GM12878 (cell line): ENCODE data around the gene WBP11. TPM values are rescaled to one million over a fixed set of nuclear protein-coding genes. Genes with fewer than 3 reads are reported as not detected.

ENCODE experiments used
- ATAC-seq: fragments of 200-7000 bp; cut with Tn5 transposase; 3 replicates; pipeline ENCODE4 v1.9.1; 2020; ENCODE audit warnings: mild to moderate bottlenecking, moderate library complexity
- Bru-seq: library from RNA; stranded (reverse); fragments of 400-500 nt; gene quantifications from one replicate; lab custom pipeline; 2021; lab: Mats Ljungman, UMichigan
- BruChase-seq, 2 experiments: library from RNA; stranded (reverse); fragments of 400-500 nt; gene quantifications; one replicate each; lab custom pipeline; 2021; lab: Mats Ljungman, UMichigan
- BruUV-seq: library from RNA; stranded (reverse); fragments of 400-500 nt; replicated peaks from 2 replicates; lab custom pipeline; 2021; lab: Mats Ljungman, UMichigan
- CTCF ChIA-PET: fragments of 300-600 bp; sonication (Branson Sonifier 250); formaldehyde crosslinking; extraction: SDS; loops from one replicate; lab custom pipeline; 2021; ENCODE audit warnings: inconsistent platforms; lab: Yijun Ruan, JAX
- POLR2A ChIA-PET: fragments of 350-600 bp; formaldehyde crosslinking; extraction: SDS; loops from one replicate; lab custom pipeline; 2021; ENCODE audit warnings: inconsistent platforms; lab: Charles Lee
- RAD21 ChIA-PET: fragments of 300-600 bp; sonication (Branson Sonifier 250); formaldehyde crosslinking; loops from one replicate; lab custom pipeline; 2023; ENCODE audit warnings: antibody characterized with exemption; ENCODE audit not compliant: unreplicated experiment; lab: Charles Lee
- SMC1A ChIA-PET: fragments of 300-600 bp; sonication (Branson Sonifier 250); formaldehyde crosslinking; loops from one replicate; lab custom pipeline; 2023; ENCODE audit not compliant: unreplicated experiment, uncharacterized antibody; lab: Charles Lee
- DNase-seq: peaks from one replicate; pipeline ENCODE4 v3.0.0-alpha.2; 2011; ENCODE audit warnings: low read depth, low spot score
- FAIRE-seq: peaks from 3 replicates; lab custom pipeline; 2011; peaks lifted over from hg19 to GRCh38; lab: Jason Lieb, UNC
- H2AFZ ChIP-seq: 2 replicates; pipeline ENCODE4 v1.6.0; 2011; ENCODE audit warnings: low read depth, low read length, control low read depth; ENCODE audit not compliant: control insufficient read depth
- H3K27ac ChIP-seq: 2 replicates; pipeline ENCODE4 v1.5.1; 2011; ENCODE audit warnings: control low read depth; ENCODE audit not compliant: control insufficient read depth, insufficient read depth
- H3K27me3 ChIP-seq, 2 experiments: replicated peaks in 1 of 2; 2 replicates each; pipeline versions ENCODE4 v1.6.0 to v1.6.1; 2011; ENCODE audit warnings: low read length in 1 of 2; ENCODE audit not compliant: control insufficient read depth in 2 of 2, insufficient read depth in 2 of 2
- H3K36me3 ChIP-seq, 2 experiments: 2 replicates each; pipeline ENCODE4 v1.5.1; 2011; ENCODE audit warnings: low read length in 1 of 2; ENCODE audit not compliant: control insufficient read depth in 2 of 2, insufficient read depth in 2 of 2
- H3K4me1 ChIP-seq: 2 replicates; pipeline ENCODE4 v1.6.1; 2011; ENCODE audit warnings: mild to moderate bottlenecking, low read length, moderate library complexity, mixed read lengths; ENCODE audit not compliant: control insufficient read depth, insufficient read depth
- H3K4me2 ChIP-seq: 2 replicates; pipeline ENCODE4 v1.6.0; 2011; ENCODE audit warnings: control low read depth; ENCODE audit not compliant: control insufficient read depth, insufficient read depth
- H3K4me3 ChIP-seq: fragments of 200-600 bp; sonication (generic); 2 replicates; pipeline ENCODE4 v1.5.1; 2016
- H3K79me2 ChIP-seq: 2 replicates; pipeline ENCODE4 v1.6.0; 2011; ENCODE audit warnings: low read length; ENCODE audit not compliant: control insufficient read depth, insufficient read depth
- H3K9ac ChIP-seq: 2 replicates; pipeline ENCODE4 v1.8.0; 2011; ENCODE audit warnings: low read length, control low read depth, mixed read lengths; ENCODE audit not compliant: control insufficient read depth, insufficient read depth
- H3K9me3 ChIP-seq: replicated peaks from 3 replicates; pipeline ENCODE4 v1.5.1; 2011; ENCODE audit warnings: mild to moderate bottlenecking, low read length; ENCODE audit not compliant: control insufficient read depth, insufficient read depth
- H4K20me1 ChIP-seq: 2 replicates; pipeline ENCODE4 v1.6.0; 2011; ENCODE audit not compliant: control insufficient read depth, insufficient read depth
- BCL3 ChIP-seq: IDR thresholded peaks from 2 replicates; pipeline ENCODE4 v1.6.1; 2011; ENCODE audit warnings: borderline replicate concordance, low read depth, mild to moderate bottlenecking, moderate library complexity, low read length; ENCODE audit not compliant: insufficient read depth, poor library complexity, severe bottlenecking
- CEBPB ChIP-seq, 2 experiments: fragments of 150-350 bp in 1 of 2; IDR thresholded peaks; 2 replicates each; pipeline ENCODE4 v1.6.1; 2012 to 2014; ENCODE audit warnings: low read depth in 2 of 2, low read length in 2 of 2, borderline replicate concordance in 1 of 2, inconsistent platforms in 1 of 2
- CEBPZ ChIP-seq: fragments of 150-350 bp; IDR thresholded peaks from 2 replicates; pipeline ENCODE4 v1.6.1; 2016; ENCODE audit warnings: low read depth, low read length
- ESRRA ChIP-seq: IDR thresholded peaks from 2 replicates; pipeline ENCODE4 v1.6.1; 2012; ENCODE audit warnings: mild to moderate bottlenecking, low read length, improper control_type of control experiment
- FOXM1 ChIP-seq: IDR thresholded peaks from 2 replicates; pipeline ENCODE4 v1.6.1; 2012; ENCODE audit warnings: low read depth, mild to moderate bottlenecking, inconsistent platforms, low read length, moderate library complexity
- HDAC2 ChIP-seq: fragments of 200-600 bp; sonication (generic); IDR thresholded peaks from 2 replicates; pipeline ENCODE4 v1.6.1; 2017
- NR2C1 ChIP-seq: fragments of 450-650 bp; IDR thresholded peaks from 2 replicates; pipeline ENCODE4 v1.6.1; 2017; ENCODE audit warnings: antibody characterized with exemption, mild to moderate bottlenecking, moderate library complexity
- NR2F1 ChIP-seq: fragments of 450-650 bp; conservative IDR thresholded peaks from 2 replicates; pipeline ENCODE4 v1.6.1; 2017; ENCODE audit warnings: mild to moderate bottlenecking
- PAX8 ChIP-seq: fragments of 450-650 bp; IDR thresholded peaks from 2 replicates; pipeline ENCODE4 v1.6.1; 2017; ENCODE audit warnings: mild to moderate bottlenecking, moderate library complexity
- RELA ChIP-seq: fragments of 450-650 bp; IDR thresholded peaks from 2 replicates; pipeline ENCODE4 v1.8.0; 2014; ENCODE audit warnings: borderline replicate concordance; ENCODE audit not compliant: partially characterized antibody
- SP1 ChIP-seq: IDR thresholded peaks from one replicate; pipeline ENCODE4 v1.6.1; 2011; ENCODE audit warnings: low read depth, low read length
- TCF12 ChIP-seq: IDR thresholded peaks from 2 replicates; pipeline ENCODE4 v1.6.1; 2011; ENCODE audit warnings: low read depth, mild to moderate bottlenecking, low read length
- YY1 ChIP-seq: IDR thresholded peaks from 2 replicates; pipeline ENCODE4 v1.6.1; 2011; ENCODE audit warnings: low read depth, mild to moderate bottlenecking, low read length
- WGBS: methylation state at CpG from one replicate; pipeline ENCODE4 v1.1.6; 2016; ENCODE audit warnings: low lambda C conversion rate; ENCODE audit not compliant: insufficient replicate concordance, insufficient coverage; ENCODE audit errors: missing lambda C conversion rate; 5-methylcytosine and 5-hydroxymethylcytosine counted together
- in situ Hi-C: fragments of 300-500 bp; cut with MboI; formaldehyde crosslinking; loops from 9 replicates; pipeline ENCODE4 v1.14.3; 2018; ENCODE audit warnings: mixed read lengths
- intact Hi-C: fragments of 100-400 bp; cut with micrococcal nuclease; formaldehyde crosslinking; loops from one replicate; pipeline ENCODE4 v1.14.2; 2022; ENCODE audit not compliant: unreplicated experiment
- long read RNA-seq, 2 experiments: library from polyadenylated mRNA; unstranded; transcript quantifications; one replicate each; pipeline ENCODE4 v2.0.0, GENCODE V29; 2019 to 2020
- polyA minus RNA-seq, 3 experiments: library from RNA; depleted of rRNA, polyadenylated mRNA; stranded (reverse); fragments of >200 nt; gene quantifications; 2 replicates each; pipeline ENCODE4 v1.2.3, GENCODE V29; 2011
- polyA plus RNA-seq, 11 experiments: library from polyadenylated mRNA; depleted of rRNA in 4 of 11; unstranded in 6 of 11; stranded (reverse) in 5 of 11; fragments of >200 nt; fragmentation: Nextera tagmentation in 4 of 11; fragmentation: Illumina TruSeq in 1 of 11; extraction: Ambion mirVana in 4 of 11; extraction: Trizol in 1 of 11; gene quantifications; 1 replicate in 1 of 11; 2 replicates in 10 of 11; pipeline versions ENCODE4 v1.2.1 to v1.2.3, GENCODE V29; 2011 to 2016; ENCODE audit warnings: inconsistent platforms in 2 of 11, missing spikeins in 2 of 11, low read depth in 1 of 11
- total RNA-seq, 4 experiments: library from RNA; depleted of rRNA in 3 of 4; stranded (reverse); fragments of >200 nt in 3 of 4; fragmentation: Illumina TruSeq in 1 of 4; extraction: Trizol in 1 of 4; gene quantifications; 2 replicates each; pipeline versions ENCODE4 v1.2.1 to v1.2.3, GENCODE V29; 2013 to 2021

WBP11 gene
- total RNA-seq (2013; cell fraction: nucleolus; rRNA removed) = 42.4 and 49.4 TPM in 2 replicates
- 10.0 and 11.5 TPM in 2 replicates for total RNA-seq (2014; rRNA removed)
- total RNA-seq (2014; rRNA removed; fragmentation: Illumina TruSeq; extraction: Trizol) = 34.3 and 39.4 TPM in 2 replicates
- 76.5 and 77.6 TPM in 2 replicates for total RNA-seq (2021)
- polyA plus RNA-seq (2011; ENCODE audit: low read depth) = 24.9 TPM
- 10.6 and 15.9 TPM in 2 replicates for polyA plus RNA-seq (2011; rRNA removed)
- 8.4 and 13.0 TPM in 2 replicates for polyA plus RNA-seq (2011; cell fraction: cytosol; rRNA removed)
- 18.8 and 19.3 TPM in 2 replicates for polyA plus RNA-seq (2011; cell fraction: nucleus; rRNA removed)
- 39.9 and 56.2 TPM in 2 replicates for polyA plus RNA-seq (2012)
- 60.3 and 80.9 TPM in 2 replicates for polyA plus RNA-seq (2014; fragmentation: Illumina TruSeq; extraction: Trizol)
- 10 to 100 TPM; 17.5 to 18.9 TPM for polyA plus RNA-seq (2014; fragmentation: Nextera tagmentation; extraction: Ambion mirVana)
- polyA plus RNA-seq (2014; rRNA removed) = 13.4 and 18.0 TPM in 2 replicates
- 100 to 1,000 TPM; 102 to 107 TPM for polyA plus RNA-seq (2016; fragmentation: Nextera tagmentation; extraction: Ambion mirVana)
- polyA minus RNA-seq (2011; rRNA and poly(A)+ RNA removed) = 11.1 and 16.1 TPM in 2 replicates
- polyA minus RNA-seq (2011; cell fraction: cytosol; rRNA and poly(A)+ RNA removed) = 11.9 and 16.8 TPM in 2 replicates
- 25.1 and 40.5 TPM in 2 replicates for polyA minus RNA-seq (2011; cell fraction: nucleus; rRNA and poly(A)+ RNA removed)
- percentile 97 among the genes with signal in this experiment for Bru-seq, nascent RNA
- percentile 97 among the genes with signal in this experiment for BruChase-seq, experiment 1, labeled RNA remaining after a 6-hour chase
- BruChase-seq, experiment 2, labeled RNA remaining after a 2-hour chase = percentile 97 among the genes with signal in this experiment
- long read RNA-seq, experiment 1, full-length matches to known transcripts = 35 of 42 reads
- long read RNA-seq, experiment 1, partial matches to known transcripts = 0 of 42 reads
- long read RNA-seq, experiment 1, other reads (novel, unspliced or antisense) = 7 of 42 reads
- long read RNA-seq, experiment 2, partial matches to known transcripts = 102 of 114 reads
- long read RNA-seq, experiment 2, other reads (novel, unspliced or antisense) = 10 of 114 reads

- Histone ChIP-seq H3K9ac (peak within 1 kb of the TSS; percentile 82), H2AFZ (peak within 1 kb of the TSS; percentile 94), H4K20me1 (no peaks in the 10 kb centered on the region), H3K4me2 (peak within 1 kb of the TSS; percentile 89), H3K4me3 (peak within 1 kb of the TSS; percentile 98), H3K27ac (peak within 1 kb of the TSS; percentile 86), H3K79me2 (peaks cover 52% of the 10 kb centered on the region), H3K36me3 (peaks cover 3% of the 10 kb centered on the region in 2 experiments; a peak in 3 of 4 replicates), H3K9me3 (no peaks in the 10 kb centered on the region), H3K4me1 (peaks cover 3% of the 10 kb centered on the region; the same call in 1 of the 2 replicates), H3K27me3 (no peaks in the 10 kb centered on the region)
- intact Hi-C loops (loop anchor here (2.0 kb wide), 1 partner anchor 28 kb away; a partner anchor contains a TSS), in situ Hi-C loops (no loop called here)
- RAD21 ChIA-PET = interaction anchor here (0.8 to 7.4 kb wide), 8 partner anchors 8 to 159 kb away, joined by 3 to 89 read pairs (median 4); partner anchors contain the start of gene ARHGDIB
- whole genome bisulfite sequencing = under 1% methylated on average over 50 of the region's 50 CpGs
- POLR2A ChIA-PET = interaction anchor here (0.6 to 4.6 kb wide), 11 partner anchors 8 to 154 kb away, joined by 3 to 41 read pairs (median 4); a partner anchor contains a TSS
- TSS peak; percentile 70 for BruUV-seq
- ATAC-seq (peak; percentile 99), DNase-seq (peak; percentile 98), FAIRE-seq (peak; percentile 100)
- SMC1A ChIA-PET = interaction anchor here (0.5 to 7.2 kb wide), 16 partner anchors 8 to 1948 kb away, joined by 3 to 52 read pairs (median 5); a partner anchor contains a TSS
- CTCF ChIA-PET = interaction anchor here (0.6 to 5.5 kb wide), 13 partner anchors 8 to 198 kb away, joined by 3 to 38 read pairs (median 3); a partner anchor contains a TSS
- TF ChIP-seq RELA = peak; percentile 57
- TF ChIP-seq NR2F1 = 0 out of 2 replicates have a peak, but pooled peaks have one; percentile 13
- peak; percentile 98 for TF ChIP-seq YY1
- 0 out of 2 replicates have a peak, but pooled peaks have one; percentile 30 for TF ChIP-seq FOXM1
- peak; percentile 83 for TF ChIP-seq SP1
- TF ChIP-seq HDAC2 = no peak
- TF ChIP-seq ESRRA = no peak
- no peak for TF ChIP-seq CEBPB (IDR thresholded peaks at IDR 0.05; ENCODE audit: borderline replicate concordance in 1 of 2, low read depth in 2 of 2, low read length in 2 of 2)
- no peak for TF ChIP-seq PAX8
- TF ChIP-seq CEBPZ = peak; percentile 81
- TF ChIP-seq BCL3 = no peak
- peak; percentile 55 for TF ChIP-seq NR2C1
- no peak for TF ChIP-seq TCF12
Observed at GRCh38 chr12:14803011-14803829, at the start of gene WBP11, which contains the start of gene C12orf60. Gene WBP11, minus strand, starts transcription at chr12:14803478. Its CDS starts 2,095 bp downstream, at chr12:14801383. Gene C12orf60, plus strand, starts transcription at chr12:14803670. Its CDS starts 19,266 bp downstream, at chr12:14822936.
